Medulla oblongata (tissue), 1 donor: ENCODE results near the gene ZNF133.
A peak's percentile ranks its signal among the peaks of the same experiment; 100 is the strongest.
"Not testable (repeated sequence)": the region's sequence is repeated elsewhere in the genome, so short reads cannot be mapped to it uniquely, and the experiment has no call there.

Experiments used
- DNase-seq: peaks from one replicate; pipeline ENCODE4 v3.0.0-alpha.2; 2015; ENCODE audit errors: extremely low spot score

The ZNF133 gene

GRCh38 chr20:18287915-18288748 is at the start of gene ZNF133:
ZNF133 (plus strand) TSS chr20:18288527; CDS start chr20:18305687, 17,160 bp downstream.
- DNase-seq = peak; percentile 97

DNA sequence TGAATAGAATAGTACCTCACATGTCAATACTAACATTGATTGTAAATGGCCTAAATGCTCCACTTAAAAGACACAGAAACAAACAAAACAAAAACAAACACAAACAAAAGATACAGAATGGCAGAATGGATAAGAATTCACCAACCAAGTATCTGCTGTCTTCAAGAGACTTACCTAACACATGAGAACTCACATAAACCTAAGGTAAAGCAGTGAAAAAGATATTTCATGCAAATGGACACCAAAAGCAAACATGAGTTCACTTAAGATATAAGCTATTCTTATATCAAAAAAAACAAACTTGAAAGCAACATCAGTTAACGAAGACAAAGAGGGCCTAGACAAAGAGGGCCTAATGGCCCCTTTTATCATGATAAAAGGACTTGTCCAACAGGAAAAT is 47.3 kb upstream of the ZNF133 start:
- DNase-seq = no peak

DNA sequence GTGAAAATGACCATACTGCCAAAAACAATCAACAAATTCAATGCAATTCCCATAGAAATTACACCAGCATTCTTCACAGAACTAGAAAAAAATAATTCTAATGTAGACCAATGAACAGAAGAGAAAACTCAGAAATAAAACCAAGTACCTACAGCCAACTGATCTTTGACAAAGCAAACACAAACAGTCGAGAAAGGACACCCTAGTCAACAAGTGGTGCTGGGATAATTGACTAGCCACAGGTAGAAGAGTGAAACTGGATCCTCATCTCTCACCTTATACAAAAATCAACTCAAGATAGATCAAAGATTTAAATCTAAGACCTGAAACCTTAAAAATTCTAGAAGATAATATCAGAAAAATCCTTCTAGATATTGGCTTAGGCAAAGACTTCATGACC is 44.5 kb upstream of the ZNF133 start:
- DNase-seq = no peak

- DNase-seq = not testable (repeated sequence)
Measured at GRCh38 chr20:18248545-18248944, 39.8 kb upstream of the ZNF133 start.

DNA sequence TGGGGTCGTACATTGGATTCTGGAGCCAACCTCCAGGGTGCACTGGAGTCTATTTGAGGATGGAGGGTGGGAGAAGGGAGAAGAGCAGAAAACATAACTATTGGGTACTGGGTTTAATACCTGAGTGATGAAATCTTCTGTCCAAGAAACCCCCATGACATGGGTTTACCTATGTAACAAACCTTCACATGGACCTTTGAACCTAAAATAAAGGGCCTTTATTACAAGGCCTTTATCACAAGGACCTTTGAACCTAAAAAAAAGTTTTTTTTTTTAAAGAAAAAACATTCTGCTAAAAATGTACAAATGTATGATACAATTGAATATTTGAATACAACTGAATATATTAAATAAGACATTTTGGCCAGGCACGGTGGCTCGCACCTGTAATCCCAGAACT is 38.1 kb upstream of the ZNF133 start:
- no peak for DNase-seq

DNA sequence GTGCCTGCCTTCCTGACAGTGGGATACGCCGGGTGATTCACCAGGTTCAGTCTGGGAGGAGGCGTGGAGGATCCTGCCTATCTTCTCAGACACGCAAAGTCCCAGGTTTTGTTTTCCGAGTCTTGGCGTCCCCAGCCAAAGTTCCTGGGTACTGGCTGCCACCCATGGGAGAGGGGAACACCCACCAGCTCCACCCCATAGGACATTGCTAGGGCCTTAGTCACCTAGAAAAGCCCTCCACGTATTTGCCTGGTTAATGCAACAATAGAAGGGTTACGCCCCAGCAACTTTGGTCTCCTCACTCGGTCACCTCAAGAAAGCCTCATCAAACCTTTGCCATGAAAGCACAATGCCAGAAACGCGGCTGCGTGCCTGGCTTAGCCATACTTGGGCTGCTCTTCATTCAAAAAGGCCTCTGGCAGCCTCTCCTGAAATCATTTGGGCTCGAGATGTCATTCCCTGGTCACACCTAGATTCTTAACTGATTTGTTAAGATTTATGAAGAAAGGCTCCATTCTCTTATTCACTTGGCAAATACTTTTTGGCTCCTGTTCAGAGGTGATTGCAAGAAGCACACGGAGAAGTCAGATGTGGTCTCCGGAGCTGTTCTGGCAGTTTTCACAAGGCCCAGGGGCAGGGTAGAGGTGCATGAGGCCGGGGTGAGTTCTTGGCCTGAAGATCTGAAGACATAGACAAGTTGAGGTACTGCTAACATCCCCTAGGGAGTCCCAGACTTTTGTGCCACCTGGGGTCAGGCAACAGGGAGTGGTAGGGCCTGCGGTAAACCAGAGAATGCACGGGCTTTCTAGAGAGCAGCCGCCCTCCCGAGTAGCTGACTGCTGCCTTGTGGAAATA is 35.5 kb upstream of the ZNF133 start:
- DNase-seq = no peak

- DNase-seq = no peak
Measured at GRCh38 chr20:18254615-18255014, 33.7 kb upstream of the ZNF133 start.

GRCh38 chr20:18255526-18255925 is 32.8 kb upstream of the ZNF133 start:
- DNase-seq = no peak

DNA sequence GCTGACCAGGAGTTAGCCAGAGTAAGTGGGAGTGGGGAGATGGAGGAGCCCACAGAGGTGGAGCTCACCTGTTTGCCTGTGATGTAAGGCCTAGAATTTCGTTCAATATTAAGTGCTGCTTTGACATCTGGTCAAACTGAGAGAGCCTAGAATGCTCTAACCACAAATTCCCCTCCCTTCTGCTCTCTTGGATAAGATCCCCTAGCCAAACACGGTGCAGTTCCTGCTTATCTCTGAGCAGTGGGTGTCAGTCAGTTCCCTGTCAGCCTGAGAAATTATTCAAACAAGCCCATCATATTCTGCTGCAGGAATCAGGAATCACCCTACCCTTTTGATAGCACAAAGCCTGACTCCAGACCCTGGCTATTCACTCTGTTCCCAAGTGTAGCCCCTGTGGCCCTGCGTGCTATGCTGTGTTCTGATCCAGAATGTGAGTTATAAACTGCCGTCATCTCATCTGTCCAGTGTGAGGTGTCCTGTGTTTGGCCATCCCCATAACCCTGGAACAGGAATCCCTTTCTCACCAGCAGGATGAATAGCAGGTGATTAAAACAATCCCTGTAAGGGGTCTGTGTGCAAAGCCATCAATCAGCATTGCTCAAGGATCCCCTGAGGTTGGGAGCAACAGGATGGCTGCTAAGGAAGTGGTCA is 31.8 kb upstream of the ZNF133 start:
- no peak for DNase-seq

DNA sequence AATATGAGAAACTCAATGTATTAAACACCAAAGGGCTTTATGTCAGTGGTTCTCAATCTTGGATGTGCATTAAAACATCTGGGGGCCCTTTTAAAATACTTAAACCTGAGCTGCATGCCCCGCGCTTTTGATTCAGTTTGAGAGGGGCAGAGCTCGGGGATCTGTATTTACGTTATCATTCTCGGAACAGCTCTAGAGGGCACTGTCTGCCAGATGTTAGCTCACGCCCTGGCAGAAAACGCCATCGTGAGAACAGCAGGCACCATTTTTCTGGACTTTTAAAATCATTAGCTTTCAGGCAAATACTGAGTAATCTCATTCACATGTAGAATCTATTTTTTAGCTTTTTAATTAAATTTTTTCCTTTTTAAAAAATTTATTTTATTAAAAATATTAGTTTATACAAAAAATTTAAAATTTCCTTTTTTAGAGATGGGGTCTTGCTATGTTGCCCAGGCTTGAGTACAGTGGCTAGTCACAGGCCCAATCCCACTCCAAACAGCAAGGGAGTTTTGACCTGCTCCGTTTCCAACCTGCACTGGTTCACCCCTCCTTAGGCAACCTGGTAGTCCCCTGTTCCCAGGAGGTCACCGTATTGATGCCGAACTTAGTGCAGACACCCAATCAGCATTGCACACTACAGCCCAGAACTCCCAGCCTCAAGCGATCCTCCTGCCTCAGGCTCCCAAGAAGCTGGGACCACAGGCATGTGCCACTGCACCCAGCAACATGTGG is 30.0 kb upstream of the ZNF133 start:
- peak; percentile 9 for DNase-seq

- no peak for DNase-seq
Measured at GRCh38 chr20:18259730-18260129, 28.6 kb upstream of the ZNF133 start.

GRCh38 chr20:18263723-18264122 is 24.6 kb upstream of the ZNF133 start:
- no peak for DNase-seq

DNA sequence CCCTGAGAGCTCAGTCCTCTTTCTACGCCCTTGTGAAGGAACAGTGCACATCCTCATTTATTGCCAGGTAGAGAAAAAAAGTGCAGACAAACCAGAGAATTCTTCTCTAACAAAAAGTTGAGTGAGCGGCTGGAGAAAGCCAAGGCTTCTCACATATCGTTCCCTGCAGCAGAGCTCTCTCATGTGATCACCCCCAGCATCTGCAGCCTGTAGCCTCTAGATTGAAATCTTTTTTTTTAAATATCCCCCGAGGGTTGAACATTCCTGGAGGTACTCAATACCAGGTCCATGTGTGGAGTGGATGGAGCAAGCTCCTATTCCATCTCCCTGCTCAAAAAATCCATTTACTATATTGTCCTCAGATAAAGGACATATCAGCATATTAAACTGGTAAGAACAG is 22.9 kb upstream of the ZNF133 start:
- no peak for DNase-seq

GRCh38 chr20:18266282-18266681 is 22.0 kb upstream of the ZNF133 start:
- DNase-seq = no peak

GRCh38 chr20:18267815-18268214 is 20.5 kb upstream of the ZNF133 start:
- no peak for DNase-seq

- DNase-seq = no peak
Measured at GRCh38 chr20:18271160-18271559, 17.2 kb upstream of the ZNF133 start.

DNA sequence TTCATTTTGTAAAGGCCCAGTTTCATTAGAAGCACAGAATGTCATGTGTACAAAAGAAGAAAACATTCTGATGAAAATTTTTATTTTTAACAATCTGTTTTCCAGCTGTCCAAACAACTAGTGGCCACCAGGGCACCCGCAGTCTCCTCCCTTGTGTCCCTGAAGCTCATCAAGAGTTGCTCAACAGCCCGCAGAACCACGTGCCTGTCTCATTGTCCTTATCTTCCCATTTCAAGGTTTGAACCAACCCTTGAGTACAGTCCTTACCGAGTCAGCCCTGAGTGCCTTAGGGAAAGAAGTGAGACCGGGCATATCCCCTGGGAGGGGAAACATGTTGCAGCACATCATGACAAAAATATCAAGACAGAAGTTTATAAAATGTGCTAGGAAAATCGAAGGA is 15.9 kb upstream of the ZNF133 start:
- no peak for DNase-seq

DNA sequence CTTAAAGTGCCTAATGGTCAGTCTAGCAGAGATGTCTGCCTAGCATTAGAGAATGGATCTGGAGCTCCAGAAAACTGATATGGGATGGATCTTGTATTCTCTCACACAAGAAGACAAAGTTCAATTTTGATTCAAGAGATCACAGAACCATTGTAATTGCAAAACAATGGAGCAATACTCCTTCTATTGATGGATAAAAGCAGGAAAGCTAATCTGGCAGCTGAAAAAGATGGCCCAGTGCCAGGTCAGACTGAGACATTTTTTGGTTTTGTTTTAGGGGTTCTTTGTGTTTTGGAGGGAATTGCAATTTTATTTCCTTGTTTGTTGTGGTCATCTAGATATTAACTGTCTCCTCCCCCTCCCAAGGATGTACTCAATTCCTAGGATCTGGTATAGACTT is 14.6 kb upstream of the ZNF133 start:
- no peak for DNase-seq

- not testable (repeated sequence) for DNase-seq
Measured at GRCh38 chr20:18275960-18276359, 12.4 kb upstream of the ZNF133 start.

- DNase-seq = peak; percentile 84
Measured at GRCh38 chr20:18276821-18277220, 11.5 kb upstream of the ZNF133 start.

DNA sequence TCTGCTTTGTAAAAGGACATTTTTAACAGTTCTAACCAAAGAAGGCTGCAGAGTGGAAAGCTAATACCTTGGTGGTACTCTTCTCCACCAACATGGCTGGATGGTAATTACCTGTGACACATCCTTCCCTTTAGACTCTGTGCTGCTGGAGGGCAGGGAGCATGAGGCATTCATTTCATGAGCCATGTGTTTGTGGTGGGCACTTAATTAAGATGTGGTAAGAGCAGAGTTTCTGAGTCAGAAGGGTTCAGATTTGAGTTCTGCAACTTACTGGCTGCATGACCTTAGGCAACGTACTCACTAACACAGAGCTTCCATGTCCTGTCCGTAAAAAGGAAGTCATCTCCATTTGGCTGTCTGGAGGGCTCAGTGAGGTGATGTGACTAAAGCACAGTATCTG is 9.1 kb upstream of the ZNF133 start:
- no peak for DNase-seq
